Keratinocyte (primary cell): ENCODE measurements around the gene EHBP1.

Experiments used
- CTCF ChIP-seq, 3 experiments: IDR thresholded peaks in 1 of 3; conservative IDR thresholded peaks in 1 of 3; optimal IDR thresholded peaks in 1 of 3; 2 replicates in 2 of 3; 3 replicates in 1 of 3; pipeline versions ENCODE3 to v1.5.1; 2011; ENCODE audit warnings: low read length in 3 of 3, mild to moderate bottlenecking in 3 of 3, moderate library complexity in 2 of 3, control low read depth in 1 of 3, inconsistent platforms in 1 of 3; ENCODE audit not compliant: insufficient read depth in 2 of 3; ENCODE audit errors: extremely low read depth in 1 of 3
- EZH2 ChIP-seq: IDR thresholded peaks from one replicate; pipeline ENCODE4 v1.6.1; 2012; ENCODE audit warnings: inconsistent platforms, mild to moderate bottlenecking, low read length, moderate library complexity

GRCh38 chr2:62724106-62724505 lies 18.6 kb downstream of the EHBP1 start:
- TF ChIP-seq CTCF (optimal IDR thresholded peaks at IDR 0.05 in 1 of 3, IDR thresholded peaks at IDR 0.05 in 1 of 3, conservative IDR thresholded peaks at IDR 0.05 in 1 of 3; ENCODE audit: extremely low read depth in 1 of 3, insufficient read depth in 2 of 3, low read length in 3 of 3) (no peak), EZH2 (no peak)
